Measurements from ENCODE around the gene PRIM2.

Gene PRIM2

DNA sequence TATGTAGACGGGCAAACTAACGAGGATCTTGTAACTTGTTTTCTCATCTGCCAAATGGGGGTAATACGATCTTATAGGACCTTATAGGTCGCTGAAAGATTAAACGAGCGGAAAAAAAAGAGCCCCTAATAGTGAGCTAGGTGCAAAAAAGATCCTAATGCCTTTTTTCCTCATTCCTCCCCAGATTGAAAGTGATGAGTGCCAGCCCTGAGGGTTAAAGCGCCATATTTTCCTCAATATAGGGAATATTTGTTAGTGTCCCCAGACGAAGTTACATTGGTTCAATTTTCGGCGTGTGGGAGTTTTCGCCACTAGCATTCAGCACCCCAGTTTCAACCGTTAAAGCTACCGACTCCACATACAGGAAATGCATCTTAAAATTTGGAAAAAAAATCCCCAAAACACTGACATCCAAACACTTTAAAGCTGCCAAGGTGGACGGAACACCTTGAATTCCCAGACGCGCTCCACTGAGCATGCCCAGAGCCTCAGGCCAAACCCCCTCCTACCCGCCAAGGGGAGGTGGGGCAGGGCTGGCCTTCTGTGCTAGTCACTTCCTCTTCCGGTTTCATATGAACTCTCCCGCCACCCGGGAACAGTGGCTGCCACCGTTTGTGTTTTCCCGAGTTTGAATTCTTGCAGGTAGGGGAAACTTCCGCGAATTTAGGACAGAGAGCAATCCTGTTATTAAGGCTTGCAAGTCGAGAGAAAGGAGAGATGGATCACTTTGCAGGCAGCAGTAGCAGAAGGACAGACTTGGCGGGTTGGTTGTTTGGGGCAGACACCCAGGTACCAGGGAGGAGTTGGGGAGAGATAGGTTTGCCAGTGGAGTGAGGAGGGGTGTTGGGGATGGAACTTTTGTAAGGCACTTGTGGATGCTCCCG is at the start of gene PRIM2 (continued):
- TF ChIP-seq CTCF (tag by site-specific recombination; IDR thresholded peaks at IDR 0.05): no peak
- no peak for TF ChIP-seq ZNF530 (tag by site-specific recombination; IDR thresholded peaks at IDR 0.05; ENCODE audit: low read depth)
- TF ChIP-seq ZNF391 (tag by site-specific recombination; IDR thresholded peaks at IDR 0.05; ENCODE audit: borderline replicate concordance, low read depth): peak; percentile 27; the same call in 1 of the 2 replicates
- TF ChIP-seq ZBTB48 (tag by site-specific recombination; IDR thresholded peaks at IDR 0.05): peak; percentile 16; the same call in 1 of the 2 replicates
- no peak for TF ChIP-seq OVOL3 (tag by site-specific recombination; IDR thresholded peaks at IDR 0.05)
- TF ChIP-seq ZNF777 (tag by site-specific recombination; IDR thresholded peaks at IDR 0.05; ENCODE audit: borderline replicate concordance): no peak
- TF ChIP-seq ZFP41 (tag by site-specific recombination; IDR thresholded peaks at IDR 0.05; ENCODE audit: borderline replicate concordance): no peak
- no peak for TF ChIP-seq ZNF521 (tag by site-specific recombination; IDR thresholded peaks at IDR 0.05)
- peak; percentile 55; the same call in 1 of the 2 replicates for TF ChIP-seq ZEB2 (tag by site-specific recombination; IDR thresholded peaks at IDR 0.05)
- no peak for TF ChIP-seq ZNF830 (tag by site-specific recombination; IDR thresholded peaks at IDR 0.05; ENCODE audit: low read depth)
- no peak for TF ChIP-seq ZNF280C (tag by site-specific recombination; IDR thresholded peaks at IDR 0.05)
- no peak for TF ChIP-seq ZNF202 (tag by site-specific recombination; IDR thresholded peaks at IDR 0.05; ENCODE audit: borderline replicate concordance)
- no peak for TF ChIP-seq ZNF626 (tag by site-specific recombination; IDR thresholded peaks at IDR 0.05)
- TF ChIP-seq GLIS2 (tag by site-specific recombination; IDR thresholded peaks at IDR 0.05): no peak
- TF ChIP-seq ZNF16 (tag by site-specific recombination; IDR thresholded peaks at IDR 0.05; ENCODE audit: low read depth): no peak
- TF ChIP-seq ZNF76 (tag by site-specific recombination; IDR thresholded peaks at IDR 0.05; ENCODE audit: borderline replicate concordance, low read depth): no peak
- TF ChIP-seq ZNF473 (tag by site-specific recombination; IDR thresholded peaks at IDR 0.05): no peak
- TF ChIP-seq ZNF350 (tag by site-specific recombination; IDR thresholded peaks at IDR 0.05): no peak
- TF ChIP-seq ZSCAN30 (tag by site-specific recombination; IDR thresholded peaks at IDR 0.05): no peak
- TF ChIP-seq ZNF555 (tag by site-specific recombination; conservative IDR thresholded peaks at IDR 0.05): no peak
- no peak for TF ChIP-seq GLI2 (tag by site-specific recombination; IDR thresholded peaks at IDR 0.05; ENCODE audit: borderline replicate concordance, low read depth)
- TF ChIP-seq ZBTB7A (tag by site-specific recombination; IDR thresholded peaks at IDR 0.05; ENCODE audit: low read depth): no peak
- TF ChIP-seq ZNF2 (tag by site-specific recombination; IDR thresholded peaks at IDR 0.05): no peak
- no peak for TF ChIP-seq HOXD13 (CRISPR knock-in tag; IDR thresholded peaks at IDR 0.05; ENCODE audit: borderline replicate concordance)
- peak; percentile 41 for TF ChIP-seq SCRT2 (tag by site-specific recombination; IDR thresholded peaks at IDR 0.05)
- no peak; the same call in 1 of the 2 replicates for TF ChIP-seq ZNF501 (tag by site-specific recombination; IDR thresholded peaks at IDR 0.05)
- no peak for TF ChIP-seq ZNF426 (tag by site-specific recombination; IDR thresholded peaks at IDR 0.05)
- no peak for TF ChIP-seq ZNF169 (tag by site-specific recombination; IDR thresholded peaks at IDR 0.05)
- TF ChIP-seq, protein P1, sequence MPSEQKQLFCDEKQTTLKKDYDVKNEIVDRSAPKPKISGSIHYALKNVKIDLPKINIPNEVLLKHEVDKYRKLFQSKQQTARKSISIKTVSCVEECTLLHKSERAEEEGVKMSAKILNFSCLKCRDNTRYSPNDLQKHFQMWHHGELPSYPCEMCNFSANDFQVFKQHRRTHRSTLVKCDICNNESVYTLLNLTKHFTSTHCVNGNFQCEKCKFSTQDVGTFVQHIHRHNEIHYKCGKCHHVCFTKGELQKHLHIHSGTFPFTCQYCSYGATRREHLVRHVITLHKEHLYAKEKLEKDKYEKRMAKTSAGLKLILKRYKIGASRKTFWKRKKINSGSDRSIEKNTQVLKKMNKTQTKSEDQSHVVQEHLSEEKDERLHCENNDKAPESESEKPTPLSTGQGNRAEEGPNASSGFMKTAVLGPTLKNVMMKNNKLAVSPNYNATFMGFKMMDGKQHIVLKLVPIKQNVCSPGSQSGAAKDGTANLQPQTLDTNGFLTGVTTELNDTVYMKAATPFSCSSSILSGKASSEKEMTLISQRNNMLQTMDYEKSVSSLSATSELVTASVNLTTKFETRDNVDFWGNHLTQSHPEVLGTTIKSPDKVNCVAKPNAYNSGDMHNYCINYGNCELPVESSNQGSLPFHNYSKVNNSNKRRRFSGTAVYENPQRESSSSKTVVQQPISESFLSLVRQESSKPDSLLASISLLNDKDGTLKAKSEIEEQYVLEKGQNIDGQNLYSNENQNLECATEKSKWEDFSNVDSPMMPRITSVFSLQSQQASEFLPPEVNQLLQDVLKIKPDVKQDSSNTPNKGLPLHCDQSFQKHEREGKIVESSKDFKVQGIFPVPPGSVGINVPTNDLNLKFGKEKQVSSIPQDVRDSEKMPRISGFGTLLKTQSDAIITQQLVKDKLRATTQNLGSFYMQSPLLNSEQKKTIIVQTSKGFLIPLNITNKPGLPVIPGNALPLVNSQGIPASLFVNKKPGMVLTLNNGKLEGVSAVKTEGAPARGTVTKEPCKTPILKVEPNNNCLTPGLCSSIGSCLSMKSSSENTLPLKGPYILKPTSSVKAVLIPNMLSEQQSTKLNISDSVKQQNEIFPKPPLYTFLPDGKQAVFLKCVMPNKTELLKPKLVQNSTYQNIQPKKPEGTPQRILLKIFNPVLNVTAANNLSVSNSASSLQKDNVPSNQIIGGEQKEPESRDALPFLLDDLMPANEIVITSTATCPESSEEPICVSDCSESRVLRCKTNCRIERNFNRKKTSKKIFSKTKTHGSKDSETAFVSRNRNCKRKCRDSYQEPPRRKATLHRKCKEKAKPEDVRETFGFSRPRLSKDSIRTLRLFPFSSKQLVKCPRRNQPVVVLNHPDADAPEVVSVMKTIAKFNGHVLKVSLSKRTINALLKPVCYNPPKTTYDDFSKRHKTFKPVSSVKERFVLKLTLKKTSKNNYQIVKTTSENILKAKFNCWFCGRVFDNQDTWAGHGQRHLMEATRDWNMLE (tag by site-specific recombination; conservative IDR thresholded peaks at IDR 0.05; ENCODE audit: low read depth): peak; percentile 81

All from HEK293 (cell line).